Right ventricle myocardium superior (tissue), 1 donor: ENCODE measurements around the gene SIRT3. TPM values are rescaled to one million over a fixed set of nuclear protein-coding genes. Genes with fewer than 3 reads are reported as not detected.
"Not testable (repeated sequence)": the region's sequence is repeated elsewhere in the genome, so short reads cannot be mapped to it uniquely, and the experiment has no call there.

ENCODE experiments used
- ATAC-seq: fragments of 200-7000 bp; cut with Tn5 transposase; one replicate; pipeline ENCODE4 v1.9.1; 2020; ENCODE audit warnings: mild to moderate bottlenecking; ENCODE audit not compliant: poor library complexity
- DNase-seq: peaks from one replicate; pipeline ENCODE4 v3.0.0-alpha.2; 2020
- intact Hi-C: fragments of 100-400 bp; cut with DNase I; formaldehyde crosslinking; loops from one replicate; pipeline ENCODE4 v1.11.2; 2022
- total RNA-seq: library from RNA; stranded (reverse); fragmentation: NEBNext Ultra II Directional; extraction: Animal tissue kit (Norgen Biotek cat#: 25700); gene quantifications from one replicate; pipeline ENCODE4 v1.2.1, GENCODE V29; 2021
- donor health status: DM: no; HTN: yes; CAD: no; lungs with severe emphysema.

Gene SIRT3
- total RNA-seq, 1 donor from 2014 or later, result 42.6 TPM

- ATAC-seq (no peak), DNase-seq (no peak)
- intact Hi-C loops, result no loop called here
Measured at GRCh38 chr11:272195-272930, 36.2 kb upstream of the SIRT3 start.

- no peak for ATAC-seq
- DNase-seq, result no peak
- intact Hi-C loops, result no loop called here
Measured at GRCh38 chr11:271319-271715, 35.2 kb upstream of the SIRT3 start.

GRCh38 chr11:270451-271318 lies 34.5 kb upstream of the SIRT3 start:
- DNase-seq (no peak), ATAC-seq (no peak)
- intact Hi-C loops, result no loop called here

GRCh38 chr11:269146-269890 lies 33.2 kb upstream of the SIRT3 start:
- intact Hi-C loops, result no loop called here
- ATAC-seq (peak; percentile 55), DNase-seq (no peak)

- peak; percentile 83 for ATAC-seq
- peak; percentile 81 for DNase-seq
- intact Hi-C loops, result not testable (repeated sequence)
Measured at GRCh38 chr11:268716-269145, 32.6 kb upstream of the SIRT3 start.

- peak; percentile 53 for ATAC-seq
- peak; percentile 71 for DNase-seq
- intact Hi-C loops, result no loop called here
Measured at GRCh38 chr11:267491-267994, 31.4 kb upstream of the SIRT3 start.

GRCh38 chr11:266676-267439 lies 30.7 kb upstream of the SIRT3 start:
- DNase-seq, result no peak
- no peak for ATAC-seq
- intact Hi-C loops, result no loop called here

- ATAC-seq (no peak), DNase-seq (no peak)
- intact Hi-C loops, result no loop called here
Measured at GRCh38 chr11:261624-262023, 25.5 kb upstream of the SIRT3 start.

- ATAC-seq, result no peak
- intact Hi-C loops, result no loop called here
Measured at GRCh38 chr11:259413-259812, 23.3 kb upstream of the SIRT3 start.

GRCh38 chr11:257766-258493 lies 21.8 kb upstream of the SIRT3 start:
- DNase-seq, result no peak
- intact Hi-C loops, result no loop called here
- ATAC-seq, result no peak

More at GRCh38 chr11:259413-259812, 23.3 kb upstream of the SIRT3 start:
- DNase-seq, result no peak

- intact Hi-C loops, result no loop called here
- no peak for ATAC-seq
- DNase-seq, result no peak
Measured at GRCh38 chr11:256952-257737, 21.0 kb upstream of the SIRT3 start.

GRCh38 chr11:255816-256215 lies 19.7 kb upstream of the SIRT3 start:
- DNase-seq, result no peak
- intact Hi-C loops, result no loop called here

GRCh38 chr11:255176-255575 lies 19.0 kb upstream of the SIRT3 start:
- intact Hi-C loops, result no loop called here
- DNase-seq, result no peak
- ATAC-seq, result no peak

More at GRCh38 chr11:255816-256215, 19.7 kb upstream of the SIRT3 start:
- ATAC-seq, result no peak

GRCh38 chr11:253886-254270 lies 17.7 kb upstream of the SIRT3 start:
- no peak for DNase-seq
- intact Hi-C loops, result no loop called here
- no peak for ATAC-seq

GRCh38 chr11:253160-253885 lies 17.2 kb upstream of the SIRT3 start:
- intact Hi-C loops, result no loop called here
- no peak for DNase-seq
- ATAC-seq, result no peak

- no peak for ATAC-seq
Measured at GRCh38 chr11:252666-253065, 16.5 kb upstream of the SIRT3 start.

More at GRCh38 chr11:252666-253065, 16.5 kb upstream of the SIRT3 start:
- DNase-seq, result no peak
- intact Hi-C loops, result no loop called here
